SK-N-SH treated with all-trans-retinoic acid at 6 μM for 48 hours (cell line): ENCODE data around the gene ETF1.

Experiments used
- ATAC-seq: fragments of 200-7000 bp; cut with Tn5 transposase; 3 replicates; pipeline ENCODE4 v1.9.1; 2020; ENCODE audit warnings: mild to moderate bottlenecking, moderate library complexity
- ARNTL ChIP-seq: fragments of 450-650 bp; formaldehyde crosslinking; IDR thresholded peaks from 2 replicates; pipeline ENCODE4 v1.5.0; 2020; ENCODE audit warnings: low read depth, mild to moderate bottlenecking, moderate library complexity, borderline replicate concordance
- BACH2 ChIP-seq: fragments of 250-450 bp; sonication (Bioruptor Pico); IDR thresholded peaks from 2 replicates; pipeline ENCODE4 v1.9.0; 2021; ENCODE audit warnings: mild to moderate bottlenecking, borderline replicate concordance
- CSDC2 ChIP-seq: fragments of 250-450 bp; sonication (Bioruptor Pico); IDR thresholded peaks from 2 replicates; pipeline ENCODE4 v1.5.0; 2020; ENCODE audit warnings: mild to moderate bottlenecking, moderate library complexity
- CSRNP3 ChIP-seq: fragments of 250-450 bp; sonication (Bioruptor Pico); IDR thresholded peaks from 2 replicates; pipeline ENCODE4 v1.5.1; 2021; ENCODE audit warnings: mild to moderate bottlenecking, moderate library complexity
- ISL1 ChIP-seq: fragments of 250-450 bp; sonication (Bioruptor Pico); IDR thresholded peaks from 2 replicates; pipeline ENCODE4 v2.1.2; 2022; ENCODE audit warnings: mild to moderate bottlenecking, moderate library complexity
- OSR1 ChIP-seq: fragments of 250-450 bp; sonication (Bioruptor Pico); IDR thresholded peaks from 2 replicates; pipeline ENCODE4 v1.8.0; 2022; ENCODE audit warnings: moderate library complexity, mild to moderate bottlenecking, inconsistent platforms
- PPARA ChIP-seq: fragments of 250-450 bp; sonication (Bioruptor Pico); IDR thresholded peaks from 2 replicates; pipeline ENCODE4 v1.5.0; 2020; ENCODE audit warnings: mild to moderate bottlenecking, borderline replicate concordance
- RARB ChIP-seq: fragments of 250-450 bp; sonication (Bioruptor Pico); IDR thresholded peaks from 2 replicates; pipeline ENCODE4 v1.8.0; 2021; ENCODE audit warnings: mild to moderate bottlenecking, moderate library complexity
- SNAI2 ChIP-seq: fragments of 250-450 bp; sonication (Bioruptor Pico); IDR thresholded peaks from 2 replicates; pipeline ENCODE4 v1.5.0; 2020; ENCODE audit warnings: mild to moderate bottlenecking, moderate library complexity
- TCF4 ChIP-seq: fragments of 250-450 bp; sonication (Bioruptor Pico); IDR thresholded peaks from 2 replicates; pipeline ENCODE4 v1.8.0; 2021; ENCODE audit warnings: mild to moderate bottlenecking, moderate library complexity, borderline replicate concordance
- TOX ChIP-seq: fragments of 250-450 bp; sonication (Bioruptor Pico); IDR thresholded peaks from 2 replicates; pipeline ENCODE4 v1.8.0; 2021; ENCODE audit warnings: mild to moderate bottlenecking, moderate library complexity, borderline replicate concordance
- ZC3H10 ChIP-seq: fragments of 250-450 bp; sonication (Bioruptor Pico); IDR thresholded peaks from 2 replicates; pipeline ENCODE4 v1.5.1; 2021; ENCODE audit warnings: mild to moderate bottlenecking, moderate library complexity
- ZFP3 ChIP-seq: fragments of 250-450 bp; sonication (Bioruptor Pico); IDR thresholded peaks from 2 replicates; pipeline ENCODE4 v1.5.0; 2020; ENCODE audit warnings: mild to moderate bottlenecking, moderate library complexity
- ZFP30 ChIP-seq: fragments of 450-650 bp; formaldehyde crosslinking; IDR thresholded peaks from 2 replicates; pipeline ENCODE4 v1.5.0; 2022; ENCODE audit warnings: mild to moderate bottlenecking, moderate library complexity
- ZNF565 ChIP-seq: fragments of 450-650 bp; formaldehyde crosslinking; conservative IDR thresholded peaks from 2 replicates; pipeline ENCODE4 v1.5.0; 2020; ENCODE audit warnings: low read depth, mild to moderate bottlenecking, moderate library complexity
- ZNF70 ChIP-seq: fragments of 450-650 bp; formaldehyde crosslinking; IDR thresholded peaks from 2 replicates; pipeline ENCODE4 v1.5.0; 2020; ENCODE audit warnings: mild to moderate bottlenecking, moderate library complexity
- ZNF8 ChIP-seq: fragments of 450-650 bp; formaldehyde crosslinking; IDR thresholded peaks from 2 replicates; pipeline ENCODE4 v1.5.0; 2020; ENCODE audit warnings: mild to moderate bottlenecking, moderate library complexity
- TF ChIP-seq, protein P1 (sequence below): fragments of 250-450 bp; sonication (Bioruptor Pico); IDR thresholded peaks from 2 replicates; pipeline ENCODE4 v1.5.1; 2020; ENCODE audit warnings: low read depth, mild to moderate bottlenecking, moderate library complexity
- TF ChIP-seq, protein P2 (sequence below): fragments of 250-450 bp; sonication (Bioruptor Pico); IDR thresholded peaks from 2 replicates; pipeline ENCODE4 v1.5.0; 2020; ENCODE audit warnings: mild to moderate bottlenecking, moderate library complexity
- TF ChIP-seq, protein P3 (sequence below): fragments of 250-450 bp; sonication (Bioruptor Pico); IDR thresholded peaks from 2 replicates; pipeline ENCODE4 v1.8.0; 2020; ENCODE audit warnings: mild to moderate bottlenecking, moderate library complexity, borderline replicate concordance

Gene ETF1

DNA sequence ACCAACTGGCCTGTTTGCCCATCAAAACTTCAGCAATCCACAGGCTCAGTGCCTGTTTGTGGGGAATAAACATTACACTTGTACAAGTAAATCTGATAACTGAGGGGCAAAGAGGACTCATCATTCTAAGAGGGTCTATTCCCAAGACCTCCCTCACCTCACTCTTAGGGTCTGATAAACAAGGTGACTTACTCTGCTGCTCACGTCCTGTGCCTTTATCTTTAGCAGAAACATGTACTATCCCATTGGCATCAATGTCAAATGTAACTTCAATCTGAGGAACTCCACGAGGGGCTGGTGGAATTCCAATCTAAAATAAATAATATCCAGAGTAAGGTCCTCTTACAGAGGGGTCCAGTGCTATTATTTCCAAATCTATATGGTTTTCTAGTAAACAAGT is 14.6 kb upstream of the ETF1 start:
- no peak for ATAC-seq
- TF ChIP-seq ISL1 (CRISPR knock-in tag) (no peak), TOX (CRISPR knock-in tag) (no peak), ZFP3 (no peak), OSR1 (CRISPR knock-in tag) (no peak), ZNF8 (CRISPR knock-in tag) (no peak), ZNF565 (CRISPR knock-in tag) (no peak), PPARA (CRISPR knock-in tag) (no peak), RARB (no peak), CSRNP3 (CRISPR knock-in tag) (no peak)
- TF ChIP-seq, protein P1, sequence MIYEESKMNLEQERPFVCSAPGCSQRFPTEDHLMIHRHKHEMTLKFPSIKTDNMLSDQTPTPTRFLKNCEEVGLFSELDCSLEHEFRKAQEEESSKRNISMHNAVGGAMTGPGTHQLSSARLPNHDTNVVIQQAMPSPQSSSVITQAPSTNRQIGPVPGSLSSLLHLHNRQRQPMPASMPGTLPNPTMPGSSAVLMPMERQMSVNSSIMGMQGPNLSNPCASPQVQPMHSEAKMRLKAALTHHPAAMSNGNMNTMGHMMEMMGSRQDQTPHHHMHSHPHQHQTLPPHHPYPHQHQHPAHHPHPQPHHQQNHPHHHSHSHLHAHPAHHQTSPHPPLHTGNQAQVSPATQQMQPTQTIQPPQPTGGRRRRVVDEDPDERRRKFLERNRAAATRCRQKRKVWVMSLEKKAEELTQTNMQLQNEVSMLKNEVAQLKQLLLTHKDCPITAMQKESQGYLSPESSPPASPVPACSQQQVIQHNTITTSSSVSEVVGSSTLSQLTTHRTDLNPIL = no peak

- no peak for ATAC-seq
- TF ChIP-seq, protein P1 = no peak
- no peak for TF ChIP-seq SNAI2
- TF ChIP-seq ZNF70 = no peak
- TF ChIP-seq, protein P2, sequence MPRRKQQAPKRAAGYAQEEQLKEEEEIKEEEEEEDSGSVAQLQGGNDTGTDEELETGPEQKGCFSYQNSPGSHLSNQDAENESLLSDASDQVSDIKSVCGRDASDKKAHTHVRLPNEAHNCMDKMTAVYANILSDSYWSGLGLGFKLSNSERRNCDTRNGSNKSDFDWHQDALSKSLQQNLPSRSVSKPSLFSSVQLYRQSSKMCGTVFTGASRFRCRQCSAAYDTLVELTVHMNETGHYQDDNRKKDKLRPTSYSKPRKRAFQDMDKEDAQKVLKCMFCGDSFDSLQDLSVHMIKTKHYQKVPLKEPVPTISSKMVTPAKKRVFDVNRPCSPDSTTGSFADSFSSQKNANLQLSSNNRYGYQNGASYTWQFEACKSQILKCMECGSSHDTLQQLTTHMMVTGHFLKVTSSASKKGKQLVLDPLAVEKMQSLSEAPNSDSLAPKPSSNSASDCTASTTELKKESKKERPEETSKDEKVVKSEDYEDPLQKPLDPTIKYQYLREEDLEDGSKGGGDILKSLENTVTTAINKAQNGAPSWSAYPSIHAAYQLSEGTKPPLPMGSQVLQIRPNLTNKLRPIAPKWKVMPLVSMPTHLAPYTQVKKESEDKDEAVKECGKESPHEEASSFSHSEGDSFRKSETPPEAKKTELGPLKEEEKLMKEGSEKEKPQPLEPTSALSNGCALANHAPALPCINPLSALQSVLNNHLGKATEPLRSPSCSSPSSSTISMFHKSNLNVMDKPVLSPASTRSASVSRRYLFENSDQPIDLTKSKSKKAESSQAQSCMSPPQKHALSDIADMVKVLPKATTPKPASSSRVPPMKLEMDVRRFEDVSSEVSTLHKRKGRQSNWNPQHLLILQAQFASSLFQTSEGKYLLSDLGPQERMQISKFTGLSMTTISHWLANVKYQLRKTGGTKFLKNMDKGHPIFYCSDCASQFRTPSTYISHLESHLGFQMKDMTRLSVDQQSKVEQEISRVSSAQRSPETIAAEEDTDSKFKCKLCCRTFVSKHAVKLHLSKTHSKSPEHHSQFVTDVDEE (CRISPR knock-in tag) = no peak
- TF ChIP-seq PPARA (CRISPR knock-in tag) = no peak
- no peak for TF ChIP-seq ARNTL (CRISPR knock-in tag)
- no peak for TF ChIP-seq CSDC2 (CRISPR knock-in tag)
- no peak for TF ChIP-seq RARB
- no peak for TF ChIP-seq ZFP3
- TF ChIP-seq, protein P3, sequence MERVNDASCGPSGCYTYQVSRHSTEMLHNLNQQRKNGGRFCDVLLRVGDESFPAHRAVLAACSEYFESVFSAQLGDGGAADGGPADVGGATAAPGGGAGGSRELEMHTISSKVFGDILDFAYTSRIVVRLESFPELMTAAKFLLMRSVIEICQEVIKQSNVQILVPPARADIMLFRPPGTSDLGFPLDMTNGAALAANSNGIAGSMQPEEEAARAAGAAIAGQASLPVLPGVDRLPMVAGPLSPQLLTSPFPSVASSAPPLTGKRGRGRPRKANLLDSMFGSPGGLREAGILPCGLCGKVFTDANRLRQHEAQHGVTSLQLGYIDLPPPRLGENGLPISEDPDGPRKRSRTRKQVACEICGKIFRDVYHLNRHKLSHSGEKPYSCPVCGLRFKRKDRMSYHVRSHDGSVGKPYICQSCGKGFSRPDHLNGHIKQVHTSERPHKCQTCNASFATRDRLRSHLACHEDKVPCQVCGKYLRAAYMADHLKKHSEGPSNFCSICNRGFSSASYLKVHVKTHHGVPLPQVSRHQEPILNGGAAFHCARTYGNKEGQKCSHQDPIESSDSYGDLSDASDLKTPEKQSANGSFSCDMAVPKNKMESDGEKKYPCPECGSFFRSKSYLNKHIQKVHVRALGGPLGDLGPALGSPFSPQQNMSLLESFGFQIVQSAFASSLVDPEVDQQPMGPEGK = no peak
- no peak for TF ChIP-seq ZFP30
- no peak for TF ChIP-seq CSRNP3 (CRISPR knock-in tag)
These were observed 11.1 kb upstream of the ETF1 start for GRCh38 chr5:138554143-138554542.

GRCh38 chr5:138553437-138554095 is 10.5 kb upstream of the ETF1 start:
- no peak for ATAC-seq
- no peak for TF ChIP-seq ZFP3
- TF ChIP-seq SNAI2 = no peak
- no peak for TF ChIP-seq ISL1 (CRISPR knock-in tag)
- no peak for TF ChIP-seq OSR1 (CRISPR knock-in tag)
- no peak for TF ChIP-seq ZC3H10 (CRISPR knock-in tag)
- no peak for TF ChIP-seq ARNTL (CRISPR knock-in tag)
- no peak for TF ChIP-seq TCF4 (CRISPR knock-in tag)
- TF ChIP-seq, protein P3 = no peak
- TF ChIP-seq CSDC2 (CRISPR knock-in tag) = no peak
- no peak for TF ChIP-seq BACH2 (CRISPR knock-in tag)
- TF ChIP-seq, all 23 proteins: peak for 0
